ENCODE results near the gene SLC16A10.
"Not testable (repeated sequence)": the region's sequence is repeated elsewhere in the genome, so short reads cannot be mapped to it uniquely, and the experiment has no call there.

The SLC16A10 gene

GRCh38 chr6:111199935-111200334 is 112.6 kb downstream of the SLC16A10 start:
- no peak for DNase-seq (ENCODE audit: low read depth, low spot score)
- ChIA-PET POLR2A (no interaction called here), CTCF (interaction anchor here (2.1 kb wide), 1 partner anchor 10 kb away, joined by 15 read pairs; no protein-coding TSS in a partner anchor)
- TF ChIP-seq CTCF (IDR thresholded peaks at IDR 0.05; ENCODE audit: insufficient read depth, low read length, missing control alignments): no peak
- no peak overlapping the region for H3K4me3 ChIP-seq (ENCODE audit: low read depth, low read length)

- no peak overlapping the region for H3K4me3 ChIP-seq (ENCODE audit: low read depth, low read length)
- TF ChIP-seq CTCF (IDR thresholded peaks at IDR 0.05; ENCODE audit: insufficient read depth, low read length, missing control alignments): no peak
- CTCF ChIA-PET: interaction anchor here (0.9 to 2.1 kb wide), 3 partner anchors 9 to 143 kb away, joined by 3 to 15 read pairs (median 5); no protein-coding TSS in a partner anchor
- POLR2A ChIA-PET: no interaction called here
- DNase-seq (ENCODE audit: low read depth, low spot score): no peak
Observed at GRCh38 chr6:111200350-111201243, 113.3 kb downstream of the SLC16A10 start.

GRCh38 chr6:111201244-111201554 is 113.9 kb downstream of the SLC16A10 start:
- ChIA-PET CTCF (interaction anchor here (0.9 to 2.1 kb wide), 4 partner anchors 9 to 144 kb away, joined by 3 to 15 read pairs (median 5); no protein-coding TSS in a partner anchor), POLR2A (no interaction called here)
- no peak overlapping the region for H3K4me3 ChIP-seq (ENCODE audit: low read depth, low read length)
- TF ChIP-seq CTCF (IDR thresholded peaks at IDR 0.05; ENCODE audit: insufficient read depth, low read length, missing control alignments): no peak
- no peak for DNase-seq (ENCODE audit: low read depth, low spot score)

GRCh38 chr6:111201764-111202163 is 114.5 kb downstream of the SLC16A10 start:
- CTCF ChIA-PET: interaction anchor here (1.1 to 1.9 kb wide), 2 partner anchors 8 to 144 kb away, joined by 5 read pairs; no protein-coding TSS in a partner anchor

GRCh38 chr6:111203539-111203938 is 116.2 kb downstream of the SLC16A10 start:
- POLR2A ChIA-PET; H3K4me3 ChIP-seq (ENCODE audit: low read depth, low read length); DNase-seq (ENCODE audit: low read depth, low spot score): not testable (repeated sequence)
- CTCF ChIA-PET: interaction anchor here (1.1 to 1.6 kb wide), 5 partner anchors 10 to 192 kb away, joined by 3 to 5 read pairs (median 4); a partner anchor contains a TSS

More at GRCh38 chr6:111201764-111202163, 114.5 kb downstream of the SLC16A10 start:
- H3K4me3 ChIP-seq (ENCODE audit: low read depth, low read length): no peak overlapping the region
- POLR2A ChIA-PET: no interaction called here
- no peak for TF ChIP-seq CTCF (IDR thresholded peaks at IDR 0.05; ENCODE audit: insufficient read depth, low read length, missing control alignments)
- no peak for DNase-seq (ENCODE audit: low read depth, low spot score)

GRCh38 chr6:111204305-111204704 is 117.0 kb downstream of the SLC16A10 start:
- DNase-seq (ENCODE audit: low read depth, low spot score): no peak
- CTCF ChIA-PET: interaction anchor here (1.1 kb wide), 1 partner anchor 147 kb away, joined by 4 read pairs; no protein-coding TSS in a partner anchor
- no peak for TF ChIP-seq CTCF (IDR thresholded peaks at IDR 0.05; ENCODE audit: insufficient read depth, low read length, missing control alignments)
- no peak overlapping the region for H3K4me3 ChIP-seq (ENCODE audit: low read depth, low read length)
- POLR2A ChIA-PET: no interaction called here
